ENCODE measurements around the gene REPS2. TPM values are rescaled to one million over a fixed set of nuclear protein-coding genes. Genes with fewer than 3 reads are reported as not detected.

The REPS2 gene
- 0.23 and 0.35 TPM in 2 replicates for total RNA-seq (ENCODE audit: low replicate concordance)

GRCh38 chrX:16946361-16946964, at the start of gene REPS2:
TSS of gene REPS2 (plus strand) at chrX:16946658. CDS start at chrX:16946862, 204 bp downstream.

Other genes starting within 250 kb of the REPS2 start
- gene CTPS2, start 234.0 kb upstream of the REPS2 start, total RNA-seq (ENCODE audit: low replicate concordance): 8.1 and 11.7 TPM in 2 replicates
- 24.2 and 35.0 TPM in 2 replicates for gene SYAP1, start 227.0 kb upstream of the REPS2 start, total RNA-seq (ENCODE audit: low replicate concordance)
- gene TXLNG, start 160.2 kb upstream of the REPS2 start, total RNA-seq (ENCODE audit: low replicate concordance): 4.1 and 5.4 TPM in 2 replicates
- 94.2 and 98.2 TPM in 2 replicates for gene RBBP7, start 76.3 kb upstream of the REPS2 start, total RNA-seq (ENCODE audit: low replicate concordance)